GM21723 (cell line): ENCODE measurements around the gene ERCC2.

ENCODE experiments used
- ATAC-seq: cut with Tn5 transposase; IDR thresholded peaks from one replicate; pipeline ENCODE4 v1.9.1; 2021; ENCODE audit warnings: mild to moderate bottlenecking, moderate library complexity; ENCODE audit not compliant: unreplicated experiment

Gene ERCC2

DNA sequence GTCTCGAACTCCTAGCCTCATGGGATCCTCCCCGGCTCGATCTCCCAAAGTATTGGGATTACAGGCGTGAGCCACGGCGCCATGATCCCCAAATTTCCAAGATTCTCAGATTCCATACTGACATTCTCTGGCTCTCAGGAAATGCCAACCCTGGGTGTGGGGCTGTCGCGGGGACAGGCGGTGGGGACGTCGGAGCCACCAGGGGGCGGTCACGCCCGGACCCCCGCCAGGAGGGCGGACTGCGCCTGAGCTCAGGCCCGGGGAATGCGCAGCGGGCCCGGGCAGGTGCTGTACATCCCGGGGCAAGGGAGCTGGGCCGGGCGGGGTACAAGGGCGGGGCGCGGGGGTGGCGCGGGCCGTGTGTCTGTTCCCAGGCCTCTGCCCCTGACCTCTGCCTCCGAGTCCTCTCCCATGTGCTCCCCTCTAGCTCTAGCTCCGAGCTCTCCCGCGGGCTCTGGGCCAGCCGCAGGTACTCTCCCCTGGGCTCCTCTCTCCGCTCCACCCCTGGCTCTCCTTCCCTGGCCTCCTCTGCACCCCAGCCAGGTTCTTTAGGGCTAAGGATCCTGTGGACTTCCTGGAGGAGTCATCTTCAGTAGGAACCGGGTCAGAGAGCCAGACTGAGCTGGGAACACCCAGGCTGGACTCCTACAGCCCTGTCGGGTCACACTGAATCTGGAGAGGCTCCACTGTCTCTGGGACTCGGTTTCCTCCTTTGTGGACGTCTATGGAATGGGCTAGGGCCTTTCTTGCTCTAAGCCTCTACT lies 32.1 kb upstream of the ERCC2 start:
- ATAC-seq: no peak

DNA sequence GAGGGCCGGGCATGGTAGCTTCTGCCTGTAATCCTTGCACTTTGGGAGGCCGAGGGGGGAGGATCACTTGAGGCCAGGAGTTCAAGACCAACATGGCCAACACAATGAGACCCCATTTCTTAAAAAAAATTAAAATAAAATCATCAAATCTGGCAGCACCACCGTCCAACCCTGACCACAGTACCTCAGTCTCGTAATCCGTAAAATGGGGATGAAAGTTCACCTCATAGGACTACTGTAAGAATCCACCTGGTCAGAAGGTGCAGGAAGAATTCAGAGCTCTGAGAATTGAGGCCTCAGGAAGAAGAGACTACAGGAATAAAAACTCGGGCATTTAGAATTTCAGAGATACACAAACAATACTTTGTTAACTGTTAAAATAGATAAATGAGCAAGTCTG lies 31.4 kb upstream of the ERCC2 start:
- no peak for ATAC-seq

DNA sequence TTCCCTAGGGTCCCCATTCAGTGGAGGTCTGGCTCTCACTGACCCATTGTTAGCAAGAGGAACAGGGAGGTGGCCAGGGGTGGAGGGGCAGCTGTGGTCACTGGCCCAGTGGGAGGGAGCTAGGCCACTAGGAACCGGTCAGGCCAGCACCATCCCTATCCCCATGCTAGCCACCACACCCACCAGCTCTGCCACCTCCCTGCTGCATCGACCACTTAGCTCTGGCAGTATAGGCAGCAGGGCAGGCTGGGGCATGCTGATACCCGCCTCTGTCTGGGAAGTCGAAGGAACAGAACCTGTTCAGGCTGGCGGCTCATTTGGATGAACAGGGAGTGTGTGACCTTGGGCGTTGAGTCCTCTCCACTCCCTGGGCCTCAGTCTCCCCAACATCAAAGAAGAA lies 29.8 kb upstream of the ERCC2 start:
- no peak for ATAC-seq

DNA sequence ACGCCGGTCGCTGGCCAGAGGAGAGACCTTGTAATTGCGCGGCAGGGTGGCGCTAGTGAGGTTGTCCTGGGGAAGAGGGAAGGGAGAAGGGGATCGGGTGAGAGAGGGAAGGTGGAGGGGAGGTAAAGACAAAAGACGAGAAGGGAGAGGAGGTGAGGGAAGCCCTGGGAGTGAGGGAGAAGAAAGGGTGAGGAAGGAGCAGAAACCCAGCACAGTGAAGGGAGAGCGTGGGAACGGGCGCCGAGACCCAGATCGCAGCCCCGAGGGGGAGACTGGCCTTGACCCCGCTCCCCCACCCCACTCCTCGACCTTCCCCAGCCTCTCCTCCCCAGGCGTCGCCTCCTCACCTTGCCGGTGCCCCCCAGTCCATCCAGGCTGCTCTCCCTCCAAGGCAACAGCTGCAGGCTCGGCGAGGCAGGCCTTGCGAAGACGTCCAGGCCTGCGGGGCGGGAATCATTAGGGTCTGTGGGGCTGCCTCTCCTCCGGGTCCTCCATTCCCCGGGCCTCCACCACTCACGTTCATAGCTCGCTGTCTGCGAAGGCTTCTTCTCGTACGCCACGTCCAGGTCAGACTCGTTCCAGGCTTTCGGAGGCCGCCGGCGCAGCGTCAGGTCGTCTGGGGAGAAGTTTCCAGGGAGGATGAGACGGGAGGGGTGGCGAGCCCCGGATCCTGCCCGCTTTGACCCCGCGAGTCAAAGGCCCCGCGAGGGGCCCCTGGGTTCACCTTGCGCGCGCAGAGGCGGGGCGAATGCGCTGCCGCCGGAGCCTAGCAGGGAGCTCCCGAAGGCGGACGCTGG lies 25.6 kb upstream of the ERCC2 start:
- ATAC-seq: no peak

DNA sequence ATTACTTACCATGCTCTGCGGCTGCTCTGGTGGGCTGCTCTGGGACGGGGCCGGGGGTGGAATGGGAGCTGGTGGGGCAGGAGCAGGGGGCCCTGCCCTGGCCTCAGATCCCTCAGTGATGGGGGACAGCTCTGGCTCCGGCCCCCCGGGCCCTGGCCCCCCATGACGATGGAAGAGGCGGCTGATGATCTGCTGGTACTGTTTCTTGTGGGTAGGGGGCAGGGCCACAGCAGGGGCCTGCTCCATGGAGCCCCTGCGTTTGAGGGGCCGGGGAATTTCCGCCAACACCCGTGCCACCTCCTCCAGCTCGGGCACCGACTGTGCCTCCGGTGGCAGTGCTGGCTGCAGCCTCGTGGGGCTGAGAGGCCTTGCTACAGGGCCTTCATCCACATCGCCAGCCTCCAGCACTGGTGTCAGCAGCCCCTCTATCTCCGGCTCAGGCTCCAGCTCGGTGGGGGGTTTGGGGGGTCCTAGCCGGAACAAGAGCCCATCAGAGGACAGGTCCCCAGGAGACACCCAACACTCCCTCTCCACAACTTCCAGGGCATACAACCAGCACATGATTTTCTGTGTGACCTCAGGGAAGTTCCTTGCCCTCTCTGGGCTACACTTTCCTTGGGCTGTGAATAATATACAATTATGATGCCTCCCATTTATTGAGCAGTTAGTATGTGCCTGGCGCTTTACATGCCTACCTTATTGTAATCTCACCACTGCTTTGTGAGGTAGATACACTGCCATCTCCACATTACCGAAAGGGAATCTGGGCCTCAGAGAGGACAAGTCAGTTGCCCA lies 21.7 kb upstream of the ERCC2 start:
- ATAC-seq: no peak

DNA sequence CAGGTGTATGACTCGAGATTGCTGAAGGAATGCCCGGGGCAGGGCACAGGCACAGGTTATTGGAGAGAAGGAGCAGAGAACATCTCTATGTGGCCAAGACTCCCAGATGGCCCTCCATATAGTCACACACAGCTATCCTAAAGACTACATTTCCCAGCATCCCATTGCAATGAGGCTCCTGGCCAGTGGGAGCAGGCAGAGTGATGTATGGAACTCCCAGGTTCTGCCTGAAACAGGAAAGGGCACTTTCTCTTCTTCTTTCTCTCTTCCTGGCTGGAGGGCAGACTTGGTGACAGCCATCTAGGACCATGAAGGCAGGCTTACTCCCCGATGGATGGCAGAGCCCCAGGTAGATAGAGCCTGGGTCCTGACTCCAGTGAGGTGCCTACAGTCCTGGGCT lies 21.0 kb upstream of the ERCC2 start:
- ATAC-seq: no peak

DNA sequence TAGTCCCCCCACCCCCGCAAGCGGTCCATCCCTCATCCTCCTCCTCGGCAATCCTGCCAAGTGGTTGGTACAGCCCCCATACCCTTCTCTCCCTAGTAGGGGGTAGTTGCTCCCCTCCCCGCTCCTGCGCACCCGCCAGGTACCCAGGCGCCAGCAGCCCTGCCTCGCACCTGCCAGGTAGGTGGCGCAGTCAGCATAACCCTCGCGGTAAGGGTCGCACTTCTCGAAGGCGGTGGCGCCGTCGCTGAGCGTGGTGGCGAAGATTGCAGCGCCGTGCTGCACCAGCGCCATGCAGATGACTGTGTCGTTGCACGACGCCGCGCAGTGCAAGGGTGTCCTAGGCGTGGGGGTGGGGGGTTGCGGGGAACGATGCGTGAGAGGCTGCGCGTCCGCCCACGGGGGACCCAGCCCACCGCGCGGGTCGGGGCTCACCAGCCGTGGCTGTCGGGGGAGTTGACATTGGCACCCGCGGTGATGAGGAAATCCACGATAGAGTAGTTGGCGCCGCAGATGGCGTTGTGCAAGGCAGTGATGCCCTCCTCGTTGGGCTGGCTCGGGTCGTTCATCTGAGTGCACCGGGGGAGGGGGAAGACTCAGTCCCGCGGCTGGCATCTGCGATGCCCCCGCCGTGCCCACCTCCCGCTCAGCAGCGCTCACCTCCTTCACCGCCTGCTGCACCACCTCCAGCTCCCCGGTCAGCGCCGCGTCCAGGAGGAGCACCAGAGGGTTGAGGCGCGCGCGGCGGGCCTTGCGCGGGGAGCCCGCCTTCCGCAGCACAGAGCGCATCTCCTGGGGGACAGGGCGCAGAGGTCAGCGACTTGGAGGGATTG lies 15.2 kb upstream of the ERCC2 start:
- no peak for ATAC-seq

DNA sequence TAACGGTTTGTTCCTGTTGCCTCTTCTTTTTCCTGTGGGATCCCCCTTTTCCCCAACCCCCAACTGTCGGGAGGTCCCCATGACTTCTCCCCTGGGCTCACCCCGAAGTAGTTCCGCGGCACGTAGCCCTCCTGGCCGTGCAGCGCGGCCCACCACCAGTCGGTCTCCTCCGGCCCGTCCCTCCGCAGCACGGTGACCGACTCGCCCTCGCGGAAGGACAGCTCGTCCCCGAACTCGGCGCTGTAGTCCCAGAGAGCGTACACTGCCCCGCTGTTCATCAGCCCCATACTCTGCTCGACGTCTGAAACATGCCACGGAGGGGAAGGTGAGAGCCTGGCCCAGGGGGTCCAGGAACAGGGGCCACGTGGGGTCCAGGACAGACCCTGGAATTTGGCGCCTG lies 12.1 kb upstream of the ERCC2 start:
- no peak for ATAC-seq

DNA sequence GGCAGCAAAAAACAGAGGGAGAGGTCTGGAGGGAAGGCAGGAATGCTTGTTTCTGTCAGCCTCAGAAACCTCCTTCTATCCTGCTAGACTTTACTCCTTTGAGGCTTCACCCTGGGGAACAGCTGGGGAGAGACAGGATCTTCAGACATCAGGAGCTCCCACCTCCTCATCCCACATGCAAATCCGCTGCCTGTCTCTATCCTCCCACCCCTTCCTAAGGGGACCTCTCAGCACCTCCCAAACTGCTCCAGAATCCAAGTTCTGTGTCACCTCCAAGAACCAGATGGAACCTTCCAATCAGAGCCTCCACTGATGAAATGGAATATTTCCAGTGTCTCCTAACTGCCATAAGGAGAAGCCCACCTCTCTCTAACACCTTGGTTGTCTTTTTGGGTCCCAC lies 9.7 kb upstream of the ERCC2 start:
- ATAC-seq: no peak

DNA sequence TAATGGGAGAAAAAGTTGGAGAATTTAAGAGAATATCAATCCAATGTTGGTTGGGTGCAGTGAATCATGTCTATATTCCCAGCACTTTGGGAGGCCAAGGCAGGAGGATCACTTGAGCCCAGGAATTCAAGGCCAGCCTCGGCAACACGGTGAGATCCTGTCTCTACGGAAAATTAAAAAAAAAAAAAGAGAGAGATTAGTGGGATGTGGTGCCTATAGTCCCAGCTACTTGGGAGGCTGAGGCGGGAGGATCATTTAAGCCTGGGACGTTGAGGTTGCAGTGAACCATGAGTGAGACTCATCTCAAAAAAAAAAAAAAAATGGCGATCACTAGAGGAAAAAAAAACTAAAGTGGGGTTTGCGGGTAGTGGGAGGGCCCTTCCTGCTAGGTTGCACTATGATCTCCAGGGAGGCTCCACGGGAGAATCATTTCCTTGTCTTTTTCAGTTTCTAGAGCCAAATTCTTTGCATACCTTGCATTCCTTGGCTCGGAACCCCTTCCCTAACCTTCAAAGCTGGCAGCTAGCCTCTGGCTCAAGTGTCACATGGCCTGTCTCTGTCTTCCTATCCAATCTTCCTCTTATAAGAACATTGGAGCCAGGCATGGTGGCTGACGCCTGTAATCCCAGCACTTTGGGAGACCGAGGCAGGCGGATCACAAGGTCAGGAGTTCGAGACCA lies 5.8 kb upstream of the ERCC2 start:
- ATAC-seq: no peak

DNA sequence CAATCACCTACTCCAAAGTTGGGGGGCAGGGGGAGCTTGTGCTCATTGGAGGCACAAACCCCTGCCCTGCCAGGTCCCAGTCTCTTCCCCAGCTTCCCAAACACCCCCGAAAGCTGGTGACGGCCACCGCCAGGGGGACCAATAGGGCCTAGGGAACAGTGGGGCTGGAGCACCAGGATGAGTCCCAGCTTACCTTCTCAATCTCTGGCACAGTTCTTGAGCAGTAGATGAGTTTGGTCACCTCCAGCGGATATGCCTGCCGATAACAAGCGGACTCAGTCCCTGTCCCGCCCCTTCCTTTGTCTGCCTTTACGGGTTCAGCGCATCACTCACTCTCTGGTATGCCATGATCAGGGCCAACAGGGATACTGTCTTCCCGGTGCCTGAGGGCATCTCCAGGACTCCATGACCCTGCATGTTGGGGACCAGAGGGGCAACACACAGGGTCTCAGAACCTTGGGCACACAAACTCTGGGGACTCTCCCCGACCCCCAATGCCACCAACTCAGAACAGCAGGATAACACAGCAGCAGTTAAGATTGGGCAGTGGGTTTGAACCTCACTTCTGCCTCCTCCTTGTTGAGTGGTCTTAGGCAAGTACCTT lies 1.5 kb downstream of the ERCC2 start:
- ATAC-seq: no peak

DNA sequence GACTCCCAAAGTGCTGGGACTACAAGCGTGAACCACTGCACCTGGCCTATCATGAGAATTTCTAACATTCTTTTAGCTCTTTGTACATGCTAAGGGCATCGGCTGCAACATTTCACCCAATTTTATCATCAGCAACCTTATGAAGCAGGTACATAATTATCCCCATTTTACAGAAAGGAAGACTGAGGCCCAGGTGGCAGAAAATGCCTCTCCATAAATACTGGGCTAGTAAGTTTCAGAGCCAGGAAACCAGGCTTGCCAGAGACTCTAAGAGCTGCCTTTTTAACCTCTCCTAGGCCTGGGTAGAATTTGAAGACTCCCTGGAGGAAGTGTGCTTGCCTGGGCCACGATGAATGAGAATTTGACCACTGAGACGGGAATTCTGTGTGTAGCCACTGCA lies 2.2 kb downstream of the ERCC2 start:
- no peak for ATAC-seq

DNA sequence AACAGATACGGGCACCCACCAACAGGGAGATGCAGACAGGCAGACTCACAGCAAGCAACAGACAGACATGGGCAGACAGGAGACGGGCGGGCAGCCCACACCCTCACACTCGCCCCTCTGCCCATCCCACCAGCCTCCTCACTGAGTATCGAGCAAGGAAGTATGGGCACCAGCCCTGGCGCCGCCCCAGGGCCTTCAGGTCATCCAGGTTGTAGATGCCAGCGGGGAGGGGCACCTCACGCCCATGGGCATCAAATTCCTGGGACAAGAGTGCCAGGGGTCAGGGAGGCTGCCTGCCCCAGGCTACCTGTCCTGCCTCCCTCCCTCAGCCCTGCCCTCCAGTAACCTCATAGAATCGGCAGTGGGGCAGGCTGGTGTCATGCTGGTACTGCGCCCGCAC lies 5.7 kb downstream of the ERCC2 start:
- no peak for ATAC-seq

DNA sequence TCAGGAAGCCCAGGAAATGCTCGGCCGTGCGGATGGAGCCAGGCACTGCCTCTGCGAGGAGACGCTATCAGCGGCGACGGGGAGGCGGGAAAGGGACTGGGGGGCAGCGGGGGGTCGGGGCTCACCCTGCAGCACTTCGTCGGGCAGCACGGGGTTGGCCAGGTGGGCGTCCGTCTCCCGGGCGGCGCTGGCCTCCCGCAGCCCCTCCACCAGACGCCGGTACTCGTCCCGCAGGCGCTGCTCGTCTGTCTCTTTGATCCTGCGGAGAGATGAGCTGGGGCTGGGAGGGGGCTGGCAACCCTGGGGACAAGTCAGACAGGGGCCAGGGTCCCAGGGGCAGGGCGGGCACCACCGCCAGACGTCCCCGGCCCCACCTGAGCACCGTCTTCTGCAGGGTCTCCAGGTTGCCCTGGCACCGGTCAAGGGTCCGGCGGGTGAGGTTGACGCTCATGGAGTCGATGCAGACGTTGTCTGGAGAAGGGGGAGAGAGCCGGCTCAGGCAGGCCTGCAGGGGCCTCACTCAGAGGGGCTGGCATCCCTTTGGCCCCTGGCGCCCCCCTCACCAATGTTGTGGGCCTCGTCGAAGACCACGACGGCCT lies 6.4 kb downstream of the ERCC2 start:
- ATAC-seq: no peak

DNA sequence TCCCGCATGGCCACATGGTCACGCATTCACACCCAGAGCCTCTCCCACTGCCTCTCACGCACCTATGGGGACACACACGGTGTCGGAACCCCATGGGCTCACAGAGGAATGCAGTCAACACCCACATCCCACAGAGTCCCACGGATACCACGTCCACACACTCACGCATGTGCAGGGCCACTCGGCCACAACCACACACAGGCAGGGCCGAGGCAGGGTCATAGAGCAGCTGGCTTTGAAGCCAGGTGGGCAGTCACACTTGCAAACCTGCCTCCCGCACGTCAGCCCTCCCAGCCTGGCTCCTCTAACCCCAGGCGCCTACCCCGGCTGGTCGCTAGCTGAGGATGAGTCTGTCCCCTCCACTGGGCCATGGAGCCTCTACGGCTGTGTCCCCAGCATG lies 8.1 kb downstream of the ERCC2 start:
- no peak for ATAC-seq

DNA sequence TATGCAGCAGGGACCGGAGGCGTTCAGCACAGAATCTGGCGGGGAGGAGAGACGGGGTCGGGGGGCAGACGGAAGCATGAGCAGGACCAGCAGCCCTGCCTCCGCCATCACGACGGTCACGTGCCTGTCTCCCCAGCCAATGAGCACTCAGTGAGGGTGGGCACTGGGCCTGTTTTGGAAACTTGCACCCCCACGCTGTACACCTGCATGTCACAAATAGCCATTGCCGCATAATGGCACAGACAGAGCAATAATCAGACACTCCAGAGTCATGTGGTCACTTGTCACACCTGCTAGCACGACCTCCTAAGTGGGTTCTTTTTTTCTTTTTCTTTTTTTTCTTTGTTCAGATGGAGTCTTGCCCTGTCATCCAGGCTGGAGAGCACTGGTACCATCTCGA lies 8.8 kb downstream of the ERCC2 start:
- no peak for ATAC-seq

DNA sequence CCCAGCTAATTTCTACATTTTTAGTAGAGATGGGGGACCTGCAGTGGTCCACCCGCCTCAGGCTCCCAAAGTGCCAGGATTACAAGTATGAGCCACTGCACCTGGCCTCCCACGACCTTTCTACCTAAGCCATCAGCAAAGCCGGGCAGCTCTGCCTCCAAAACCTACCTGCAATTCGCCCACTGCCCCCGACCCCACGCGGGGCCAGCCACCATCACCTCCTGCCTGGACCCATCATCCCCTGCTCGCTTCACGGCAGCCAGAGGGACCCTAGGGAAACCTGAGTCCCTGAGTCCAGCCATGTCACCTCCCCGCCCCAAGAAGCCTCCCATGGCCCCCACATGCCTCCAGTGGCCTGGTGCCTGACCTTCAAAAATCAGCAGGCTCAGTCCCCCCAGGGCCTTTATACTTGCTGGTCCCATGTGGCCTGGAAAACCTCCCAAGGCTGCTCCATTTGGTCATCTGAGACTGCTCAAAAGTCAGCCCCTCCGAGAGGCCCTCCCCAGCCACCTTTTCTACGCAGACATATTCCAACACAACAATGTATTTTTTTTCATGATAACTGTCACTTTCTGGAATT lies 12.1 kb downstream of the ERCC2 start:
- no peak for ATAC-seq

DNA sequence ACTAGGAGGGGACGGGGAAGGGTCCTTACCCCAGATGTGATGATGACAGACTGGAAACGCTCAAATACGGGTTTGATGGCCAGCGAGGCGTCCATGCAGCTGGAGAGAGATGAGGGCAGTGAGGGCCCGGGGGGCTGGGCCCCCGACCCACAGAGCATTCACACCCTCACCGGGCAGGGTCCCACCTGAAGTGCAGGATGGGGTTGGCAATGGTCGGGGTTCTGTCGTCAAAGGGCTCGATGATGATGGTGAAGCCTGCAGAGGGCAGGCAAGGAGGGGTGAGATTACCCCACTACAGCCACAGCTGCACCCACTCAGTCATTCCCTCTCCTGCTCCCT lies 13.0 kb downstream of the ERCC2 start:
- no peak for ATAC-seq

DNA sequence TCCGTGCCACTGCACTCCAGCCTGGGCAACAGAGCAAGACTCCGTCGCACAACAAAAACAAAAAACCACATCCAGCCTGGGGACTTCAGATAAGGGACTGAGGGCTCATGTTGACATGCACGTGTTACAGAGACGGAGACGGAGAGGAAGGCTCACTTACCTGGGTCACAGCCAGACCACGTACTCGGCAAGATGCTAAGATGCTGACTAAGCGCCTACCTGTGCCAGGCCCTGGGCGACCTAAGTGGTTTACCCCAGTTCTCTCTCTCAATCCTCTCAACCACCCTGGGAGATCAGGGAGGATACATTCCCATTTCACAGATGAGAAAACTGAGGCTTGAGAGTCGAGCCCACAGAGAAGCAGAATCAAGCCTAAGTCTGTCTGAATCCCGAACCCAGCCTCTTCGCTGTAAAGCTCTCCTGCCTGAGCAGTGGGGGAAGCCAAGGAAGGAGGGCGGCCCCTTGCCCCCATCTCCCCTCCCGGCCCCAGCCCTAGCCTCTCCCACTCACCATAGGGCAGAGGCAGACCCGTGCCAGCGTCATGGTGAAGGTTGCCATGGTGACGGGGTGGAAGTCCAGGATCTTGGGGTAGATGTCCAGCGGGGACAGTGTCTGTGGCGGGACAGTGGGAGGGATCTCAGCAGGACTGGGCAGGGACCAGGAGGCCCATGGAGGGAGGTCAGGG lies 13.5 kb downstream of the ERCC2 start:
- ATAC-seq: no peak
